Stimulated activated CD4-positive, alpha-beta T cell treated with anti-CD3 and anti-CD28 coated beads, Interleukin-2, amount 100 ng/mL, for 4 hours (primary cell): ENCODE measurements around the gene PLEKHN1.

ENCODE experiments used
- DNase-seq: peaks from one replicate; pipeline ENCODE4 v3.0.0-alpha.2; 2020; ENCODE audit warnings: low read depth

The PLEKHN1 gene

GRCh38 chr1:930633-931138, 35.6 kb upstream of the PLEKHN1 start:
- DNase-seq = no peak

DNA sequence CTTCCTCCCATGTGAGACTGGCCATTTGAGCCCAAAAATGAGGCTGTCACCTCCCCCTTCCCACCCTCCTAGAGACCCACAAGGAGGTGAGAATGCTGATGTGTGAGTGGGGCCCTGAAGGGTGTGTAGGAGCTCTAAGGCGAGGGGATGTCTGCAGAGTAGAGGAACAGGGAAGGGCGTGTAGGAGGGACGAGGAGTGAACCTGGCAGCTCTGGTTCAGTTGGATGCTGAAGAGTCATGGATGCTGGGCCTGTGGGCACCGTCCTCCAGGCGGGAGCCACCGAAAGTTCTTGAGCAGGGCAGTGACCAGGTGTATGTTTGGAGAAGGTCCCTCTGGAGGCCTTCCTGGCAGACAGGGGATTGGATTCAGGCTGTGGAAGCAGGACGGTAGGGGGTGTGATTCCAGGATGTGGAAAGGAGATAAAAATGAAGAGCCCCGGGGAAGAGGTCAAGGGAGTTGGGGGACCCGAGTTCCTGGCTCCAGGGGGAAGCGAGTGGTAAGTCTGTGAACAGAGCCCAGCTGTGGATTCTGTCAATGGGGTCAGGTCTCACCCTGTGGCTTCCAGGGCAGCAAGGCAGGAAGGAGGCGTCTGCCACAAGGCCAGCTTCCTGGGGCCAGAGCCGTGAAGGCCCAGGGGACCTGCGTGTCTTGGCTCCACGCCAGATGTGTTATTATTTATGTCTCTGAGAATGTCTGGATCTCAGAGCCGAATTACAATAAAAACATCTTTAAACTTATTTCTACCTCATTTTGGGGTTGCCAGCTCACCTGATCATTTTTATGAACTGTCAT, 34.7 kb upstream of the PLEKHN1 start:
- no peak for DNase-seq

- DNase-seq = no peak
Observed at GRCh38 chr1:932173-932510, 34.1 kb upstream of the PLEKHN1 start.

DNA sequence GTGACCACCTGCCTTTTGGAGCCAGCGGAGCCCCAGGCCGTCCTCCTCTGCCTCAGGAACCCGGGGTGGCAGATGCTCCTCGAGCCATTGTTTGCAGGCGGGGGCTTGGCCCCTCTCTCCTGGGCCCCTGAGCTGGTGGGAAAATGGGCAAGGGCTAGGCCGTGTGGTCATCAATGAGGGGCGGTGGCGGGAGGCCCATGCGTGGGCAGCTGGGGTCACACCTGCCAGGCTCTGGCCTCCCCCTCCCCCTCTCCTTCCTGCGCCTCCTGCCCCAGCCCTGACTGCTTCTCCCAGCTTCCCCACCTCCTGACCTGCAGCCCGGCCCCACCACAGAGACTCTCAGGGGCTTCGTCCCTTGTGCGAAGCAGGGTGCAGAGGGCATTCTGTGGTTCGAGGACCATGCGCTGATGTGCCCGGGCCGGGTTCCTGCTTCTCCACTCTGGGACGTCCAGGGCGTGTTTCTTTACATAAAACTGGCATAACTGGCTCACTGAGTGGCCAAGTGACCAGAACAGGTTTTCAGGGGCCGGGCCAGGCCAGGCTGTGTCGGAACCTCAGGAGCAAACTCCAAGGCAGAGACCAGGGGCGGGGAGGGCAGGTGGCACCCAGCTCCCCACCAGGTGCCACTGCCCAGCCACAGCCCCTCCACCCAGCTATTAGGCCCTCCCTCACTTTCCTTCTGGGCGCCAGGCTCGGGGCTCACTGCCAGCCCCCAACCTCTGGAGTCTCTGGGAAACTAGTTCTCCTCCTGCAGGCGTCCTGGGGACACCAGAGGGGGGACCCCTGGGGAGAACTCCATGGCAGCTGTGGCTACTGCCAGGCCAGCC, 33.3 kb upstream of the PLEKHN1 start:
- no peak for DNase-seq

GRCh38 chr1:933603-933940, 32.7 kb upstream of the PLEKHN1 start:
- no peak for DNase-seq

DNA sequence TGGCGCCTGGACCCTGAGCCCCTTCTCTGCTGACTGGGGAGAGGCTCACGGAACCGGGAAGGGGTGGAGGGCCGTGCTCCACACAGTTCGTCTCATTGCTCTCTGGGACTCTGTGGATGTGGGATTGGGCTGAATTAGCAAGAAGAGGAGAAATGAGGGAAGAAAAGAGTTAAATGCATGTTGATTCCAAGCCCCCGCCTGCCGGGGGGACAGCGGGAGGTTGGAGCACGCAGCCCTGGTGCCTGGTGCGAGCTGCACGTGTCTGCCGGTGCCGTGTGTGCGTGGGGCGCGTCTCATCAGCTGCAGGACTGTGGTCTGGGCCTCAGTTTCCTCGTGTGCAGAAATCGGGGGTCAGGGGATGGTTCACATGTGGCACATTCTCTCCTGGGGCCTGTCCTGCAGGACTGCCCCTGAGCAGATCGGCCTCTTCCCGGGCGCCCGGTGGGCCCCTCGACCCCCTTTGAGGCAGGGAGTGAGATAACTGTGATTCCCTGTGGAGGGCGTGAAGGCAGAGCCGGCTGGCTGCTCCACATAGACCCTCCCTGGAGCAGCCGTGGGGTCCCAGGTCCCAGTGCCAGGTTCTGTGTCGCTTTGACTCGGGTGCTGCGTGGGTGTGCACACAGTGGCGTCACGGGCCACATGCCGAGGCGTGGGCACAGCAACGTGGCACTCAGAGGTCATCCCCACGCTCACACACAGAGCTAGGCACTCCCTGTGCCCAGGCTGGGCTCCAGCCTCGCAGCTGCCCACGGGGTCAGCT, 31.1 kb upstream of the PLEKHN1 start:
- DNase-seq = no peak

GRCh38 chr1:935751-936231, 30.5 kb upstream of the PLEKHN1 start:
- DNase-seq = no peak

DNA sequence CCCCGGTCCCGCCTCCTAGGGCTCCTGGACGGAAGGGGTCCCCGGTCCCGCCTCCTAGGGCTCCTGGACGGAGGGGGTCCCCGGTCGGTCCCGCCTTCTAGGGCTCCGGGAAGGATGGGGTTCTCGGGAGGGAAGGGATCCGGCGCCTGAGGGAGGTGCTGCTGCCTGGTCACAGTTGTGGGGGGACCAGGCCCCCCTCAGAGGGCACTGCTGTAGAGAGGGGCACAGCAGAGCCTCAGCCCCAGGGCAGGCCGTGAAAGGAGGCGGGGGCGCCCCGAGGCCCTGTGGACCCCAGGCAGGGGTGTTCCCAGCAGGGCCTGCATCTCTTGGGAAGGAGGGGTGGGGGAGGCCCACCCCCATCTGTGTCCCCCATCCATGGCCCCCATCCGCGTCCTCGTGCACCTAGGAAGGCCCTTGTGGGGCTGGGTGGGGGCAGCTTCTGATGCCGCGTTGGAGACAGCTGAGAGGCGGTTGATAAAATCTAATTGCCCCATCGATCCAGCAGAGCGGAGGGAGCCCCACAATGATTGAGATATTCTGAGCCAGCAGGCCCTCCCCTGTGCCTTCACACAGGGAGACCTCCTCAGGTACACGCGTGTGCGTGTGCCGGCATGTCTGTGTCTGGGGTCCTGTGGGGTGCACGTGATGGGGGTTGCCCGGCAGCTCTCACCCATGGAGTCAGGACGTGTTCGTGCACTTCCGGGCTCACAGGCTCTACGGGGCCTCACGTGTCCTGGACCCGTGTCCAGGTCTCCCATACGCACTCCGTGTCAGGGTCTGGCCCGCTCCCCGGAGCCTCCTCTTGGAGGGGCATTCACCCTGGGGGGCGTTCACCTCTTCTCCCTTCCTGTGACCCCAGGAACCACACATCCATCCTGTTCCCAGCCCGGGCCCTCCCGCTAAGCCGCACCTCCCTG, 29.7 kb upstream of the PLEKHN1 start:
- DNase-seq = no peak

DNA sequence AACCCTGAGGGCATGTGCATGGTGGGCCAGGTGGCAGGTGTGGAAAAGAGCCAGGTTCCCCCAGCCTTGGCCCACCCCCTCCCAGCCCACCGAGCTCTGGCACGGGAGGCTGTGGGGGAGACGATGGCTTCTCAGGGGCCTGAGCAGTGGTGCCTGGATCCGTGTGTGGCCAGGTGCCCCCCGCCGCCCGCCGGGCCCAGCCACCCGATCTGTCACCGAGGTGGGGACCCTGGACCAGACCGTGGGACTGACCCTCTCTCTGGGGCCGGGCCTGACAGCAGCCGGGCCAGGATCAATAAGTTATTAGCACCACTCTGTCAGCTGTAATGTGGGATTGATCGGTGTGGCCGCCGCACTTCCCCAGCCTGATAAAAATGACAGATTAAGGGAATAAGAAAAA, 28.8 kb upstream of the PLEKHN1 start:
- no peak for DNase-seq

DNA sequence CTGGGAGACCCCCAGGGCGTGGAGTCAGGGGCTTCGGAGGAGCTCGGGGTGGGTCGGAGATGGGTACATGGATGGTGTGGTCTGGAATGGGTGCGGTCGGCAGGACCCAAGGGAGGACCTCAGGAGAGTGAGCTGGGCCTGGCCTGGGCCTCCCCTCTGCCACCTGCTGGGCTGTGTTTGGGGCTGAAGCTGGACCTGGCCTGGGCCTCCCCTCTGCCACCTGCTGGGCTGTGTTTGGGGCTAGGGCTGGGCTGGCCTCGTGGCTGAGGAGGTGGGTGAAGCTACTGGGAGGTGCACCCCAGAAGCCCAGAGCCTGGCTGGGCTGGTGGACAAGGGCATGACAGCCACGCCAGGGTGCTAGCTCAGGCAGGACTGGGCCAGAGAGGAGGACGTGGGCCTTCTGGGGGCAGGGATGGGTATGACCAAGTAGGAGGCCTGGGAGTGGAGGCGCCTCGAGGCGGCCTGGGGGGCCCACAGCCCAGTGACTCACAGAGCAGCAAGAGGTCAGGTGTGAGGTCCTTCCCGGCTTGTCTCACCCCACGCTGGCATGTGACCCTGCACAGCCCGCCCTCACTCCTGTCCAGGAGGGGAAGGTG, 28.1 kb upstream of the PLEKHN1 start:
- DNase-seq = no peak

GRCh38 chr1:938711-939489, 27.4 kb upstream of the PLEKHN1 start:
- DNase-seq = no peak

- no peak for DNase-seq
Observed at GRCh38 chr1:939511-940106, 26.7 kb upstream of the PLEKHN1 start.

GRCh38 chr1:940107-941014, 25.9 kb upstream of the PLEKHN1 start:
- DNase-seq = no peak

DNA sequence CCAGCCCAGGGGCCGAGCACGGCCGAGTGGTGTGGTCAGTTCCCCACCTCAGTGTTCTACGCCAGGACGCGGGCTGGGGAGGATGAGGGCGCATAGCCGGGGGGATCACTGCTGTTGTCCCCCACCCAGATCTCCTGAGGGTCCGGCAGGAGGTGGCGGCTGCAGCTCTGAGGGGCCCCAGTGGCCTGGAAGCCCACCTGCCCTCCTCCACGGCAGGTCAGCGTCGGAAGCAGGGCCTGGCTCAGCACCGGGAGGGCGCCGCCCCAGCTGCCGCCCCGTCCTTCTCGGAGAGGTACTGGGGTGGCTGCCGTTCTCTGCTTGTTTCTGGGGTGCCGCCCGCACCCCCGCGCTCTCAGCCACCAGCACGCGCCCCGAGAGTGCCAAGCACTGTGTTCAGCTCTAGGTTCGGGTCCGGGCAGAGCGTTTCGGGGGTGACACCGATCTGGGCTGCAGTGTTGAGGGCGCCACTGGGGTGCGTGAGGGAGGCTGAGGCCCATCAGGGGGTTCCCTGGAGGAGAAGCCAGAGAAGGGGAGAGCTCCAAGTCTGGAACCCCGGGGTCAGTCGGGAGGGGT, 25.2 kb upstream of the PLEKHN1 start:
- DNase-seq = no peak

- DNase-seq = no peak
Observed at GRCh38 chr1:941588-942383, 24.5 kb upstream of the PLEKHN1 start.

DNA sequence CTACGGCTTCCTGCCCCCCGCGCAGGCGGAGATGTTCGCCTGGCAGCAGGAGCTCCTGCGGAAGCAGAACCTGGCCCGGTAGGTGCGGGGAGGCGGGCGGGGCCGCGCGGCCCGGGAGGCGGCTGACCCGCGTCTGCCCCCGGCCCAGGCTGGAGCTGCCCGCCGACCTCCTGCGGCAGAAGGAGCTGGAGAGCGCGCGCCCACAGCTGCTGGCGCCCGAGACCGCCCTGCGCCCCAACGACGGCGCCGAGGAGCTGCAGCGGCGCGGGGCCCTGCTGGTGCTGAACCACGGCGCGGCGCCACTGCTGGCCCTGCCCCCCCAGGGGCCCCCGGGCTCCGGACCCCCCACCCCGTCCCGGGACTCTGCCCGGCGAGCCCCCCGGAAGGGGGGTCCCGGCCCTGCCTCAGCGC, 23.9 kb upstream of the PLEKHN1 start:
- DNase-seq = no peak

DNA sequence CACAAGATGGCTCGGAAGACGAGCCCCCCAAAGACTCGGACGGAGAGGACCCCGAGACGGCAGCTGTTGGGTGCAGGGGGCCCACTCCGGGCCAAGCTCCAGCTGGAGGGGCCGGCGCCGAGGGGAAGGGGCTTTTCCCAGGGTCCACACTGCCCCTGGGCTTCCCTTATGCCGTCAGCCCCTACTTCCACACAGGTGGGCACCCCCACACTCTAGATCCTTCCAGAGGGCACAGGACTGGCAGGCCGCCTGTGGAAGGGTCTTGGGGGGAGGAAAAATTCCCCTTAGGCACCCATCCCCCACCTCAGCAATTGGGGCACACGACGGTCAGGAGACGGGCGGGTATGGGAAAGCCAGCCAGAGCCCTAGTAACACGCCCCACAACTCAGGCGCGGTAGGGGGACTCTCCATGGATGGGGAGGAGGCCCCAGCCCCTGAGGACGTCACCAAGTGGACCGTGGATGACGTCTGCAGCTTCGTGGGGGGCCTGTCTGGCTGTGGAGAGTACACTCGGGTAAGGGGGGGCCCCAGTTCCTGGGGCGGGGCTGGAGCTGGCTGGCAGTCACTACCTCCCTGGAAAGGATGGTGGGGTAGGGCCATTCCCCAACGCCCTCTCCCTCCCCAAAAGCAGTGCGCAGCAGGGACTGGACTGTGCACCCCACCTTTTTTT, 23.3 kb upstream of the PLEKHN1 start:
- DNase-seq = no peak
